ENCODE results near the gene SCP2.

DNA sequence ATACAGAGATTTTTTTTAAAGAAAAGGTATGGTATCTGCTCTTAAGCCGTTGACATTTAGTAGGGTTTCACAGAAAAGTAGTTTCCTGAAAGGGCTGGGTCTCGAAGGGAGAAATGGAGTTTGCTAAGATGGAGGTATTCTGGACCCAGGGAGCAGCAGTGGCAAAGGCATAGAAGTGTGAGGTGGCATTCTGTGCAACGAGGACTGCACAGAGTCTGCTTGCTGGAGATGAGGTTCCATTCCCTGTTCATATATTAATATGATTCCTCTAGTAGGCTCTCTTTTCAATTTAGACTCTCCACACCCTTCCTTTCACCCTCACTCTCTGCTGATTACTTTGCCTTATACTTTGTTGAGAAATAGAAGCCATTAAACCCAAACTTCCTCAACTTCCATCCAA lies 96.5 kb downstream of the SCP2 start:
- TF ChIP-seq, protein P1, sequence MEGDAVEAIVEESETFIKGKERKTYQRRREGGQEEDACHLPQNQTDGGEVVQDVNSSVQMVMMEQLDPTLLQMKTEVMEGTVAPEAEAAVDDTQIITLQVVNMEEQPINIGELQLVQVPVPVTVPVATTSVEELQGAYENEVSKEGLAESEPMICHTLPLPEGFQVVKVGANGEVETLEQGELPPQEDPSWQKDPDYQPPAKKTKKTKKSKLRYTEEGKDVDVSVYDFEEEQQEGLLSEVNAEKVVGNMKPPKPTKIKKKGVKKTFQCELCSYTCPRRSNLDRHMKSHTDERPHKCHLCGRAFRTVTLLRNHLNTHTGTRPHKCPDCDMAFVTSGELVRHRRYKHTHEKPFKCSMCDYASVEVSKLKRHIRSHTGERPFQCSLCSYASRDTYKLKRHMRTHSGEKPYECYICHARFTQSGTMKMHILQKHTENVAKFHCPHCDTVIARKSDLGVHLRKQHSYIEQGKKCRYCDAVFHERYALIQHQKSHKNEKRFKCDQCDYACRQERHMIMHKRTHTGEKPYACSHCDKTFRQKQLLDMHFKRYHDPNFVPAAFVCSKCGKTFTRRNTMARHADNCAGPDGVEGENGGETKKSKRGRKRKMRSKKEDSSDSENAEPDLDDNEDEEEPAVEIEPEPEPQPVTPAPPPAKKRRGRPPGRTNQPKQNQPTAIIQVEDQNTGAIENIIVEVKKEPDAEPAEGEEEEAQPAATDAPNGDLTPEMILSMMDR (IDR thresholded peaks at IDR 0.05; ENCODE audit: insufficient read depth, low read depth, low read length), result no peak
- no peak for TF ChIP-seq EZH2 (IDR thresholded peaks at IDR 0.05; ENCODE audit: insufficient read depth, low read length)

All from astrocyte (in vitro differentiated cells and primary cell).